OCI-LY3 (cell line): ENCODE results near the gene BAHD1.

Experiments
- H2AFZ ChIP-seq: fragments of 200-600, 300-600 bp; shearing (Covaris generic); 2 replicates; pipeline ENCODE4 v1.6.0; 2014; ENCODE audit warnings: antibody characterized with exemption, low read depth, low read length
- H3K27ac ChIP-seq: fragments of 200-600, 300-600 bp; sonication (generic); 2 replicates; pipeline ENCODE4 v1.5.1; 2014; ENCODE audit warnings: mild to moderate bottlenecking, low read length, moderate library complexity, mixed read lengths
- H3K27me3 ChIP-seq: fragments of 200-600, 300-600 bp; sonication (generic); 2 replicates; pipeline ENCODE4 v1.6.1; 2014; ENCODE audit warnings: low read depth, low read length, mixed read lengths
- H3K36me3 ChIP-seq: fragments of 200-600, 300-600 bp; sonication (generic); replicated peaks from 2 replicates; pipeline ENCODE3; 2014; ENCODE audit warnings: low read depth, low read length, mixed read lengths
- H3K4me1 ChIP-seq: fragments of 300-600, 200-600 bp; sonication (generic); 2 replicates; pipeline ENCODE4 v1.6.1; 2014; ENCODE audit warnings: low read length, mixed read lengths
- H3K4me2 ChIP-seq: fragments of 200-600, 300-600 bp; sonication (generic); 2 replicates; pipeline ENCODE4 v1.6.1; 2014; ENCODE audit warnings: low read length, mixed read lengths
- H3K4me3 ChIP-seq: fragments of 300-600, 200-600 bp; sonication (generic); 2 replicates; pipeline ENCODE4 v1.5.1; 2014; ENCODE audit warnings: antibody characterized with exemption, mild to moderate bottlenecking, low read length, moderate library complexity
- H3K79me2 ChIP-seq: fragments of 300-600, 200-600 bp; shearing (Covaris generic); 2 replicates; pipeline ENCODE4 v1.6.1; 2014; ENCODE audit warnings: mild to moderate bottlenecking, low read length, mixed read lengths
- H3K9ac ChIP-seq: fragments of 300-600, 200-600 bp; shearing (Covaris generic); 2 replicates; pipeline ENCODE4 v1.6.0; 2014; ENCODE audit warnings: mild to moderate bottlenecking, low read length, moderate library complexity
- H3K9me3 ChIP-seq: fragments of 200-600, 300-600 bp; shearing (Covaris generic); 2 replicates; pipeline ENCODE4 v1.6.1; 2014; ENCODE audit warnings: low read length, mixed read lengths; ENCODE audit not compliant: insufficient read depth
- H4K20me1 ChIP-seq: fragments of 200-600, 300-600 bp; sonication (generic); 2 replicates; pipeline ENCODE4 v1.6.1; 2016; ENCODE audit warnings: low read length, mixed read lengths; ENCODE audit not compliant: insufficient read depth
- EZH2phosphoT487 ChIP-seq: fragments of 200-600 bp; shearing (Covaris generic); IDR thresholded peaks from 2 replicates; pipeline ENCODE4 v1.6.1; 2018; ENCODE audit warnings: antibody characterized with exemption, mixed run types, low read depth
- TF ChIP-seq, protein P1 (sequence below): fragments of 200-600, 300-600 bp; sonication (generic); IDR thresholded peaks from 2 replicates; pipeline ENCODE4 v1.5.1; 2014; ENCODE audit warnings: antibody characterized with exemption, low read length, low read depth

Gene BAHD1

GRCh38 chr15:40439960-40440742, 602 bp upstream of the BAHD1 start:
- Histone ChIP-seq H3K27me3 (peaks cover 37% of the 10 kb centered on the region), H3K4me2 (peak overlapping the region; percentile 85), H4K20me1 (peaks cover 33% of the 10 kb centered on the region), H3K27ac (no peak overlapping the region), H3K4me3 (peak overlapping the region; percentile 91), H2AFZ (peak overlapping the region; percentile 61; the same call in 1 of the 2 replicates), H3K36me3 (no peaks in the 10 kb centered on the region), H3K9ac (peak overlapping the region; percentile 86), H3K9me3 (no peaks in the 10 kb centered on the region), H3K79me2 (peaks cover 40% of the 10 kb centered on the region), H3K4me1 (peaks cover 30% of the 10 kb centered on the region)
- no peak for TF ChIP-seq EZH2phosphoT487
- TF ChIP-seq, protein P1, sequence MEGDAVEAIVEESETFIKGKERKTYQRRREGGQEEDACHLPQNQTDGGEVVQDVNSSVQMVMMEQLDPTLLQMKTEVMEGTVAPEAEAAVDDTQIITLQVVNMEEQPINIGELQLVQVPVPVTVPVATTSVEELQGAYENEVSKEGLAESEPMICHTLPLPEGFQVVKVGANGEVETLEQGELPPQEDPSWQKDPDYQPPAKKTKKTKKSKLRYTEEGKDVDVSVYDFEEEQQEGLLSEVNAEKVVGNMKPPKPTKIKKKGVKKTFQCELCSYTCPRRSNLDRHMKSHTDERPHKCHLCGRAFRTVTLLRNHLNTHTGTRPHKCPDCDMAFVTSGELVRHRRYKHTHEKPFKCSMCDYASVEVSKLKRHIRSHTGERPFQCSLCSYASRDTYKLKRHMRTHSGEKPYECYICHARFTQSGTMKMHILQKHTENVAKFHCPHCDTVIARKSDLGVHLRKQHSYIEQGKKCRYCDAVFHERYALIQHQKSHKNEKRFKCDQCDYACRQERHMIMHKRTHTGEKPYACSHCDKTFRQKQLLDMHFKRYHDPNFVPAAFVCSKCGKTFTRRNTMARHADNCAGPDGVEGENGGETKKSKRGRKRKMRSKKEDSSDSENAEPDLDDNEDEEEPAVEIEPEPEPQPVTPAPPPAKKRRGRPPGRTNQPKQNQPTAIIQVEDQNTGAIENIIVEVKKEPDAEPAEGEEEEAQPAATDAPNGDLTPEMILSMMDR: no peak

DNA sequence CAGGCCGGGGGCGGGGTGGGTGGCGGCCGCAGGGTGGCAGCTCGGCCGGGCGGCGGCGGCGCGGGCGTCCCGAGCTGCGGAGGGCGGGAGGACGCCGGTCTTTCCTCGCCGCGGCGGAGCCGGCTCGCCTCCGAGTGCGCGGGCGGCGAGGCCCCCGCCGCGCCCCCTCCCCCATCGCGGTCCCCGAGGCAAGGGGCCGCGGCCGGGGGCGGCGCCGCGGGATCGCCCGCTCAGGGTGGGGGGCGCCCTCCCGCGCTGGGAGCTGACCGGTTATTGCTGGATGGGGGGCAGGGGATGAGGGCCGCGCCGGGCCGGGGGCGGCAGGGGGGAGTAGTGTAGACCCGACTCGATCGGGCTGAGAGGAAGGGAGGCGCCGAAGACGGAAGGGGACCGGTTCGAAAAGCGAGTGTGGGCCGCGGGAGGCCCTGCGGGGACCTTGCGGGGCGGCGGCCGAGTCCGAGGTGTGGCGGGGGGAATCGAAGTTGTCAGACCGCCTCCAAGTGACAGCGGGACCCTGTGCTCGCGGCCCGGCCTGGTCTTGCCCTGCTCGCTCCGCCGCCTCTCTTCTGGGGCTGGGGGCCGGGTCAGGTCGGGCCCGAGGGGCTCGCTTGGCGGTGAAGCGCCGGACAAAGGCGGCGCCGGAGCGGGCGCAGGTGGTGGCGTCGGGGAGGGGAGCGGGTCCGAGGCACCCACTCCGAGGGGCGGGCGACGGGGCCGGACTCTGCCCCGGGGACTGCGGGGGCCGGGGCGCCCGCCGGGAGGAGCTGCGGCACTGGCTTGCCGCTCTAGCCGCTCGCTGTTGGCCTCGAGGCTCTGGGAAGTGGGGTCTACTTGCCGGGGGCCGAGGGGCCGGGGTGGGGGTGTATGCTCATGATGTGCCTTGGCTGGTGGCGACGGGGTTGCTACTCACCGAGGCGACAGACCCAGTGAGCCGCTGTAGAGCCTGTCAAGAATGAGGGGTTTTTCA, 1.1 kb downstream of the BAHD1 start:
- Histone ChIP-seq H3K79me2 (peaks cover 57% of the 10 kb centered on the region), H3K4me1 (peaks cover 26% of the 10 kb centered on the region), H3K4me3 (peak overlapping the region; percentile 94), H3K27me3 (peaks cover 22% of the 10 kb centered on the region), H3K27ac (no peak overlapping the region), H4K20me1 (peaks cover 47% of the 10 kb centered on the region), H2AFZ (no peak overlapping the region), H3K36me3 (no peaks in the 10 kb centered on the region), H3K9ac (peak overlapping the region; percentile 82), H3K9me3 (no peaks in the 10 kb centered on the region), H3K4me2 (peak overlapping the region; percentile 84)
- TF ChIP-seq EZH2phosphoT487: no peak
- TF ChIP-seq, protein P1: peak; percentile 20; the same call in 1 of the 2 replicates

DNA sequence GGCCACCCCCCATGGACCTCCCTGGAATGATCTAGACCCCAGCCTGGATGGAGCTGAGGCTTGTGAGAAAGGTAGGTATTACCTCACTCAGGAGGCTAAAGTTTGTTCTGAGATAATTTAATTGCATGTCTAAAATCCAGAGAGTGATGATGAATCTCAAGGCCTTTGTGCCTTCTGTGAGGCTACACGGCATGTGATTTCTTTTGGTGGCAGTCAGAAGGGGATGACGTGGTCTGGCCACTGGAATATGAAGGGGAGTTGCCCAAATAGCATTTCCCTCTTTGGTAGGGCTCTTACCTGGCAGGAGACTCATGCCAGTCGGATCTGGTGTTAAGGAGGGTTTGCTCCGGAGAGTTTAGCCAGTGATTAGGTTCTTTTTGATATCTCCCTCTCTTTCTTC, 2.5 kb downstream of the BAHD1 start:
- peaks cover 65% of the 10 kb centered on the region for H3K79me2 ChIP-seq
- no peak overlapping the region for H3K4me3 ChIP-seq
- H3K4me2 ChIP-seq: no peak overlapping the region

More for the DNA sequence above, 2.5 kb downstream of the BAHD1 start:
- TF ChIP-seq EZH2phosphoT487: no peak
- TF ChIP-seq, protein P1: no peak
- no peaks in the 10 kb centered on the region for H3K9me3 ChIP-seq
- no peaks in the 10 kb centered on the region for H3K36me3 ChIP-seq
- peaks cover 20% of the 10 kb centered on the region; the same call in 1 of the 2 replicates for H3K4me1 ChIP-seq
- H3K27me3 ChIP-seq: peaks cover 9% of the 10 kb centered on the region; the same call in 1 of the 2 replicates
- no peak overlapping the region for H3K27ac ChIP-seq
- no peak overlapping the region for H2AFZ ChIP-seq
- H3K9ac ChIP-seq: no peak overlapping the region
- peaks cover 49% of the 10 kb centered on the region for H4K20me1 ChIP-seq
